ENCODE results near the gene MCTP2. TPM values are rescaled to one million over a fixed set of nuclear protein-coding genes. Genes with fewer than 3 reads are reported as not detected.

The MCTP2 gene
- not detected in 5 replicates for total RNA-seq (2022; extraction: Qiagen RNA extraction; ENCODE audit: low read depth)

GRCh38 chr15:94230883-94231722, at the start of gene MCTP2:
TSS of gene MCTP2 (plus strand) at chr15:94231561. CDS start at chr15:94298266, 66,705 bp downstream.

Data from A549 treated with ZK216348 at 1 μM for 4 hours (cell line).